ENCODE data around the gene SMIM24.

Gene SMIM24

DNA sequence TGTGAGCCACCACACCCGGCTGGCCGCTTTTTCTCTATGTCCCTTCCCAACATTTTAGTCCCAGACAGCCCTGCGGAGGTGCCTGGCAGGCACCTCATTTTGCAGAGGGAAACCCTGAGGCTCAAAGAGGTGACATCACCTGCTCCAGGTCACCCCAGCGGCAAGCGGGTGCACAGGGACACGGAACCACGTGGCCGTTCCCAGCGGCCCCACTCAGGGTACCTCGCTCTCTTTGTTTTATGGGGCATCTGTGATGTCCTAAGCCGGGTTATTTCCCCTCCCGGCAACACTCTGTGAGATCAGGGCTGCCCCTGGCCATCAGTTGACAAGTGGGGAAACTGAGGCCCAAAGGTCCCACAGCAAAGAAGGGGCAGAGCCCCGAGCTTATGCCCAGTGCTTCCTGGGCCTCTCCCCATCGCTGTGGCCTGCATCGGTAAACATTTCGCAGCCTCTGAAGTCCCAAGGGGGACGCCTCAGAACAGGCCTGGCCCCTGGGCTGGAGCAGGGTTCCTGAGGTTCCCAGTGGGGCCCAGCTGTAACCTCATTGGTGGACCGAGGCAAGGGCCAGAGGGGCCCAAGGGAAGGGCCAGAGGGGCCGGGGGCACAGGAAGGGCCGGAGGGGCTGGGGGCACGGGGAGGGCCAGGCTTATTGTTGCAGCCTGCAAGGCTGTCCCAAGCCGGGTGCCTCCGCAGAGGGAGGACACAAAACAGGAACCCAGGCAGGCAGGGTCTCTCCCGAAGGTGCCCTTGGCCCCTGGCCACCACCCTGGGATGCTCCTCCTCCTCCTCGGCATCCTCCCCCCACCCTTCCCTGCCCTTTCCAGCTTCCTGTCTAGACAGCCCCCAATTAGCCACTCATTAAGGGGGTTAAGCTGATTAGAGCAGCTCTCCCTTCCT, 39.0 kb downstream of the SMIM24 start:
- TF ChIP-seq, protein P1, sequence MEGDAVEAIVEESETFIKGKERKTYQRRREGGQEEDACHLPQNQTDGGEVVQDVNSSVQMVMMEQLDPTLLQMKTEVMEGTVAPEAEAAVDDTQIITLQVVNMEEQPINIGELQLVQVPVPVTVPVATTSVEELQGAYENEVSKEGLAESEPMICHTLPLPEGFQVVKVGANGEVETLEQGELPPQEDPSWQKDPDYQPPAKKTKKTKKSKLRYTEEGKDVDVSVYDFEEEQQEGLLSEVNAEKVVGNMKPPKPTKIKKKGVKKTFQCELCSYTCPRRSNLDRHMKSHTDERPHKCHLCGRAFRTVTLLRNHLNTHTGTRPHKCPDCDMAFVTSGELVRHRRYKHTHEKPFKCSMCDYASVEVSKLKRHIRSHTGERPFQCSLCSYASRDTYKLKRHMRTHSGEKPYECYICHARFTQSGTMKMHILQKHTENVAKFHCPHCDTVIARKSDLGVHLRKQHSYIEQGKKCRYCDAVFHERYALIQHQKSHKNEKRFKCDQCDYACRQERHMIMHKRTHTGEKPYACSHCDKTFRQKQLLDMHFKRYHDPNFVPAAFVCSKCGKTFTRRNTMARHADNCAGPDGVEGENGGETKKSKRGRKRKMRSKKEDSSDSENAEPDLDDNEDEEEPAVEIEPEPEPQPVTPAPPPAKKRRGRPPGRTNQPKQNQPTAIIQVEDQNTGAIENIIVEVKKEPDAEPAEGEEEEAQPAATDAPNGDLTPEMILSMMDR (conservative IDR thresholded peaks at IDR 0.05; ENCODE audit: low read length), result no peak
- no peak for TF ChIP-seq EZH2phosphoT487 (IDR thresholded peaks at IDR 0.05; ENCODE audit: borderline replicate concordance)
- Histone ChIP-seq H3K4me1 (ENCODE audit: insufficient read depth, low read length, poor library complexity, severe bottlenecking) (no peaks in the 10 kb centered on the region), H3K4me3 (ENCODE audit: low read length, poor library complexity, severe bottlenecking) (no peak overlapping the region), H3K9ac (ENCODE audit: low read depth, low read length, poor library complexity, severe bottlenecking) (no peak overlapping the region), H3K79me2 (ENCODE audit: insufficient read depth, low read length) (no peaks in the 10 kb centered on the region; the same call in 1 of the 2 replicates), H3F3A (ENCODE audit: low read depth) (no peaks in the 10 kb centered on the region), H3K36me3 (ENCODE audit: insufficient read depth, low read length) (peaks cover 36% of the 10 kb centered on the region; the same call in 1 of the 2 replicates), H3K4me2 (ENCODE audit: low read depth, low read length, poor library complexity, severe bottlenecking) (no peak overlapping the region), H3K9me2 (replicated peaks; ENCODE audit: low read depth, low read length) (no peaks in the 10 kb centered on the region), H2AFZ (ENCODE audit: low read length) (no peak overlapping the region), H4K20me1 (ENCODE audit: insufficient read depth, low read length, poor library complexity, severe bottlenecking) (no peaks in the 10 kb centered on the region), H3K27me3 (ENCODE audit: insufficient read depth, low read length, poor library complexity, severe bottlenecking) (no peaks in the 10 kb centered on the region), H3K9me3 (ENCODE audit: insufficient read depth, low read depth, low read length) (no peaks in the 10 kb centered on the region)

DNA sequence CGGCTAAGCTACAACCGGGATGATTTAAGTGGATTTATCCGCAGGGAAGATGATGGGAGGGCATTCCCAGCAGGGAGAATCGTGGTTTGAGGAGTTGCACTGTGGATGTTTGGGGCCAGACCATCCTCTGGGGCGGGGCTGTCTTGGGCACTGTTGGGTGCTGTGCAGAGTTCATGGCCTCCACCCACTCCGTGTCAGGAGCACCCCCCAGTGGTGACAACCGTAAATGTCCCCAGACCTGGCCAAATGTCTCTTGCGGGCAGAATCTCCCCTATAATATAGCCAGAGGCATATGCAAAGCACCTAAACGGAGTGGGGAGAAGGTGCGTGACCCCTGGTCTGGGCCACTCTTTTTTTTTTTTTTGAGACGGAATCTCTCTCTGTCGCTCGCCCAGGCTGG, 40.2 kb downstream of the SMIM24 start:
- Histone ChIP-seq H3K9ac (ENCODE audit: low read depth, low read length, poor library complexity, severe bottlenecking) (no peak overlapping the region), H4K20me1 (ENCODE audit: insufficient read depth, low read length, poor library complexity, severe bottlenecking) (no peaks in the 10 kb centered on the region), H3K4me1 (ENCODE audit: insufficient read depth, low read length, poor library complexity, severe bottlenecking) (no peaks in the 10 kb centered on the region), H3K9me3 (ENCODE audit: insufficient read depth, low read depth, low read length) (no peaks in the 10 kb centered on the region), H3K27me3 (ENCODE audit: insufficient read depth, low read length, poor library complexity, severe bottlenecking) (no peaks in the 10 kb centered on the region), H3K4me2 (ENCODE audit: low read depth, low read length, poor library complexity, severe bottlenecking) (no peak overlapping the region), H3K4me3 (ENCODE audit: low read length, poor library complexity, severe bottlenecking) (no peak overlapping the region), H3K9me2 (replicated peaks; ENCODE audit: low read depth, low read length) (no peaks in the 10 kb centered on the region), H3K79me2 (ENCODE audit: insufficient read depth, low read length) (no peaks in the 10 kb centered on the region; the same call in 1 of the 2 replicates), H3K36me3 (ENCODE audit: insufficient read depth, low read length) (peaks cover 23% of the 10 kb centered on the region; the same call in 1 of the 2 replicates), H2AFZ (ENCODE audit: low read length) (no peak overlapping the region), H3F3A (ENCODE audit: low read depth) (no peaks in the 10 kb centered on the region)
- no peak for TF ChIP-seq EZH2phosphoT487 (IDR thresholded peaks at IDR 0.05; ENCODE audit: borderline replicate concordance)
- TF ChIP-seq, protein P1 (conservative IDR thresholded peaks at IDR 0.05; ENCODE audit: low read length), result peak; percentile 74

DNA sequence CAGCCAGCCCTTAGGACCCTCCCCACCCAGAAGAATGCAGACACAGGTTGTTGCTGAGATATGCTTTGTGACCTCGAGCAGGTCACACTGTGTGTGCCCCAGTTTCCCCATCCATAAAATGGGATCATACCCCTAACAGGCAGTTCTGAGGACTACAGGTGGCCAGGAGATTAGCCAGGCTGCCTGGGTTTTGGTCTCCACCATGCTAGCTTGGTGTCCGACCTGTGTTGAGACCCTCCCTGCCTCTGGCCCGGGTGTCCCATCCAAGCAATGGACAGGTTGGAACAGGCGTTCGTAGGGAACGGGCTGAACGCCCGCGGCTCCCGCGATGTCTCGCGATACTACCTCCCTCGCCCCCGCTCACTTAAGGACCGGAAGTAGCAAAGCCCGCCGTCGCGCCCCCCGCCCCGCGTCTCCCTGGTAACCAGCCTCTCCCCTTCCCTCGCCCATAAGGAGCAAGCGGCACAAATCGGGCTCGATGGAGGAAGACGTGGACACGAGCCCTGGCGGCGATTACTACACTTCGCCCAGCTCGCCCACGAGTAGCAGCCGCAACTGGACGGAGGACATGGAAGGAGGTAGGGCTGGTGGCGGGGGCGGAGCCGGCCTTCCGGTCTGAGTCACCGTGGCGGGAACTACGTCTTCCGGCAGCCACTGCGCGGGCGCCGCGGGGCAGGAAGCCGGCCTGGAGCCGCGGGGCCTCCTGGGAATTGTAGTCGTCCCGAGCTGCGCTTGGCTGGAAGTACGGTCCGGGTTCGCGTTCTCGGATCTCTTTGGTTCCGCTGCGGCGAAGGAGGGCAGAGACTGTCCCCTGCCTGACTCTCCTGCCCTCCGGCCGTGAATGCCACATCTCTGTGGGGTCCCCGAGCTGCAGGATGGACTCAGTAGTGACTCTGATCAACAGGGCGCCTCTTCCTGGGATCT, 45.4 kb downstream of the SMIM24 start:
- Histone ChIP-seq H3K9me2 (replicated peaks; ENCODE audit: low read depth, low read length) (no peaks in the 10 kb centered on the region), H3K27me3 (ENCODE audit: insufficient read depth, low read length, poor library complexity, severe bottlenecking) (no peaks in the 10 kb centered on the region), H3K4me3 (ENCODE audit: low read length, poor library complexity, severe bottlenecking) (peak overlapping the region; percentile 77), H3K9me3 (ENCODE audit: insufficient read depth, low read depth, low read length) (no peaks in the 10 kb centered on the region), H2AFZ (ENCODE audit: low read length) (peak overlapping the region; percentile 81), H3K79me2 (ENCODE audit: insufficient read depth, low read length) (peaks cover 4% of the 10 kb centered on the region; the same call in 1 of the 2 replicates), H3K4me1 (ENCODE audit: insufficient read depth, low read length, poor library complexity, severe bottlenecking) (peaks cover 6% of the 10 kb centered on the region), H3K9ac (ENCODE audit: low read depth, low read length, poor library complexity, severe bottlenecking) (peak overlapping the region; percentile 70), H4K20me1 (ENCODE audit: insufficient read depth, low read length, poor library complexity, severe bottlenecking) (no peaks in the 10 kb centered on the region), H3F3A (ENCODE audit: low read depth) (no peaks in the 10 kb centered on the region), H3K4me2 (ENCODE audit: low read depth, low read length, poor library complexity, severe bottlenecking) (peak overlapping the region; percentile 75), H3K36me3 (ENCODE audit: insufficient read depth, low read length) (peaks cover 28% of the 10 kb centered on the region; the same call in 1 of the 2 replicates)
- TF ChIP-seq, protein P1 (conservative IDR thresholded peaks at IDR 0.05; ENCODE audit: low read length), result no peak
- TF ChIP-seq EZH2phosphoT487 (IDR thresholded peaks at IDR 0.05; ENCODE audit: borderline replicate concordance), result no peak
